Ureter (tissue), 1 donor: ENCODE measurements around the gene FCHO2. TPM values are rescaled to one million over a fixed set of nuclear protein-coding genes. Genes with fewer than 3 reads are reported as not detected.
A peak's percentile ranks its signal among the peaks of the same experiment; 100 is the strongest.

Experiments used
- DNase-seq: peaks from one replicate; pipeline ENCODE4 v3.0.0-alpha.2; 2020; ENCODE audit warnings: low spot score
- total RNA-seq: library from RNA; stranded (reverse); gene quantifications from one replicate; pipeline ENCODE4 v1.2.4, GENCODE V29; 2023
- donor health status: DM: yes; HTN: yes; CAD: no.

Gene FCHO2
- total RNA-seq, 1 donor from 2014 or later = 51.5 TPM

DNA sequence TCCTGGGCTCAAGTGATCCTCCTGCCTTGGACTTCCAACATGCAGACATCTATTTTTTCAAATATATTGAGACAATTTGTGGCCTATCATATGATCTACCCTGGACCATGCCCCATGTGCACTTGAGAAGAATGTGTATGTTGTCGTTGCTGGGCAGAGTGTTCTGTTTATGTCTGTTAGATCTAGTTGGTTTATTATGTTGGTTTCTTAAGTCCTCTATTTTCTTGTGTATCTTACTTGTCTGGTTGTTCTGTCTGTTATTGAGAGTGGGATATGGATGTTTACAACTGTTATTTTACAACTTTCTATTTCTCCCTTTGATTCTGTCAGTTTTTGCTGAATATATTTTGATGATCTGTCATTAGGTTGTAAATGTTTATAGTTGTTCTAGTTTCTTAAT, 154.3 kb downstream of the FCHO2 start:
- DNase-seq = no peak

DNA sequence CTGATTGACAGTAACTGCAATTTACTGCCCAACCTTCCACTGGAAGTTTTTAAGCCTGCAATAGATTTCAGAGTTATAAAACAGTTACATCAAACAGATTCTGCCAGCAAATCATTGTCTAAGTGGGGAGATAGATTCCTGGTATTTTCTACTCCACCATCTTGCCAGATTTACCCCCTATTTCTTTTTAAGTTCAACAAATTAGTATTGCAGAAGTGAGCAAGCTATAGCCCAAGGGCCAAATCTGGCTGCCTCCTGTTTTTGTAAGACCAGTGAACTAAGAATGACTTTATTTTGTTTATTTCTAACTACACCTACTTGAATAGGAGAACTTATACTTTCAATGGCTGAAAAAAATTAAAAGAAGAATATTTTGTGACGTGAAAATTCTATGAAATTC, 155.7 kb downstream of the FCHO2 start:
- no peak for DNase-seq

GRCh38 chr5:73112359-73112758, 156.5 kb downstream of the FCHO2 start:
- DNase-seq = no peak

DNA sequence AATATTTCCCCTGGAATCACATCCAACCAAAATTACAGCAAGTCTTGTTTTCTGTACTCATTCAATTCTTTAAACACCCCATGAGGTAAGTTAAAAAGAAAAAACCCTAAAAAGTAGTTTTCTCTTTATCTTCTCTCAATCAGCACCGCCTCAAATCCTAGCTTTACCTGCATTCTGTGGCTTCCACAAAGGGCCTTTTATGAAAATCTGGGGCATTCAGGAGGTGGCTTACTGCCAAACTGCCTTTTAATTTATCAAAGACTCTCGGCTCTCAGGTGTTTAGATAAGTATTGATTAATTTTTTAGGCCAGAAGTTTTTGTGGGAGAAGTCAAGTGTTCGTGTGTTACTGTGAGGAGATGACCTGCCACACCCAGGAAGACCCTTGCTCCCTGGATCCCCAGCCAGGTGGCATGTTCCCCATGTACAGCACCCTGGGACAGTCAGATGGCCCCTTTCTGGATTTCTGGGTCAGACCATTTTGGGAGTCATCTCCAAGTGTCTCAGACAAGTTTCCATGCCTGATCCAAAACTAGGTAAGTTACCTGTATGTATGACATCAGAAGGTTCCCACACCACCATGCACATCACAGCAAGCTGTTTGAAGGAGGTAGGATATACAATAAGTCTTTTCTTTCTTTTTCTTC, 158.3 kb downstream of the FCHO2 start:
- DNase-seq = peak; percentile 20

- DNase-seq = peak; percentile 12
These were observed 159.7 kb downstream of the FCHO2 start for GRCh38 chr5:73115399-73116051.

GRCh38 chr5:73116506-73116905, 160.7 kb downstream of the FCHO2 start:
- no peak for DNase-seq

- DNase-seq = no peak
These were observed 161.4 kb downstream of the FCHO2 start for GRCh38 chr5:73117088-73117740.

GRCh38 chr5:73118391-73118973, 162.6 kb downstream of the FCHO2 start:
- peak; percentile 60 for DNase-seq

DNA sequence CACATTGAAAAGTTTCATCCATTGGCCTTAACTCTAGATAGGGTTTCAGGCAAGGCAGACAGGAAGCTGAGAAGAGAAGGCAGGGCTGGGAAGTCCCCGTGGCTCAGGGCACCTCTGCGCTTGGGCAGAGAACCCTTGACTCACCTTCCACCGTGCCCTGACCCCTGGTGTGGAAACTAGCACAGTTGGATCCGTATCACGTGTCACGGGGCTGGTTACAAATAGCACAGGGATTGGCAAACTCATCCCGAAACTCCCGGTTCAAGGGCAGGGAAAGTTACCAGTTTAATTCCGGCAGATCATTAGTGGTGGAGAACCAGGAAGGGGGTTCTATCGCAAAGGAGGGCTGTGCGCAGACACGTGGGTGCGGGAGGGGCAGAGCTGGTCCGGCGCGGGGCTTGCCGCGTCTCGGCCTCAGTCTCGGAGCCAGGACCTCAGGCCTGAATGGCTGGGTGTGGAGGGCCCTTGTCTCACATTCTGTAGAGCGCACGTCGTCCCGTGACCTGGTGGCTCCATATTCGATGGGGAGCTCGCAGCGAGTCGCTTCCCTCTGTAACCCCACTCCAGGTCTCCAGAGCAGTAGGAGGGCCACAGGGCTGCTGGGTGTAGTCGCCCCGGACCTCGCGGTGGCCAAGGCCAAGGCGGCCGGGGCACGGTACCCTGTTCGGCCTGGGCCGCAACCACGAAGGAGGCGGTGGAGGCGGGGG, 163.8 kb downstream of the FCHO2 start:
- no peak for DNase-seq

GRCh38 chr5:73120222-73121118, 164.6 kb downstream of the FCHO2 start, which contains the start of gene TMEM171:
Gene TMEM171, plus strand, starts transcription at chr5:73120575. Its CDS starts 2,799 bp downstream, at chr5:73123374.
- peak; percentile 54 for DNase-seq

DNA sequence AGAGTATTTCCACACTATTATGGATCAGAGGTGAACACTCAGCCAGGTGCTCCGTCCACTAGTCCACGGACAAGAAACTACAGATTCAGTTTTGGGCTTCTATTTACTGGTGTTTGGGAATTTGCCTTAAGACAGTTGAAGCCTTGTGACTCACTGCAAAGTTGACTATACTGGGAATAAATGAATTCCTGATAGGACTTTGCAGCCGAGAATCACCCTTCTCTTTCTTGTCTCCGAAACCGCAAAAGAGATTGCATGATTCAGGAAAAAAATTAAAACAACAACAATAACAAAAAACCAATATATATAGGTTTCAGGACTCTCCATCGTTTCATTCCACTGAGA, 165.2 kb downstream of the FCHO2 start:
- no peak for DNase-seq

DNA sequence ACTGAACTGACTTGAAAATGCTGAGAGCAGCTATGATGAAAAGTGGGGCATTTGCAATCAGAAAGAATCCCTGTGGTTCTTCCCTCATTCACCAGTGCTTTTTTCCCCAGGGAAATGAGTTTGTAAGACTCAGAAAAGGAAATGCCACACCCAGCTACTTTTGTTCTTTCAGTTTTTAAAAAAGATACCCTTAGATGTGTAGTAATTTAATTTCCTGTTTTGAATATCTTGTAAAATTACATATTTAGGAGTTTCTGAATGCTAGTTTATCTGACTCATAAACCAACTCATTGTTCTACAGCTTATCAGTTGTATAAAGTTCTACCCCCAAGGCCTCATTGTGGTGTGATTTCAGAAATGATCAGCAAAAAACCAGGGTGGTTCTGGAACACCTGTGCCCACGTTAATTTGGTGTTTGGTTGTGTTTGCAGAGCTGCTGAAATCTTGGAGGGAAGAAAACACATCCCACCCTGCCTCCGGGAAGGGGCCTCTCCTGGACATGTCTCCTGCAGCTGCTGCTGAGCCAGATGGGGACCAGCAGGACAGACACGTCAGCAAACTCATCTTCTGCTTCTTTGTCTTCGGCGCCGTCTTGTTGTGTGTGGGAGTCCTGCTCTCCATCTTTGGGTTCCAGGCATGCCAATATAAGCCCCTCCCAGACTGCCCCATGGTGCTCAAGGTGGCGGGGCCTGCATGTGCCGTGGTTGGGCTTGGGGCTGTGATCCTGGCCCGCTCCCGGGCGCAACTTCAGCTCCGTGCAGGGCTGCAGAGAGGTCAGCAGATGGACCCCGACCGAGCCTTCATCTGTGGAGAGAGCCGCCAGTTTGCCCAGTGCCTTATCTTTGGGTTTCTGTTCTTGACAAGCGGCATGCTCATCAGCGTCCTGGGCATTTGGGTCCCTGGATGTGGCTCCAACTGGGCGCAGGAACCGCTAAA, 167.3 kb downstream of the FCHO2 start:
- no peak for DNase-seq

- DNase-seq = no peak
These were observed 169.4 kb downstream of the FCHO2 start for GRCh38 chr5:73125289-73125688.

DNA sequence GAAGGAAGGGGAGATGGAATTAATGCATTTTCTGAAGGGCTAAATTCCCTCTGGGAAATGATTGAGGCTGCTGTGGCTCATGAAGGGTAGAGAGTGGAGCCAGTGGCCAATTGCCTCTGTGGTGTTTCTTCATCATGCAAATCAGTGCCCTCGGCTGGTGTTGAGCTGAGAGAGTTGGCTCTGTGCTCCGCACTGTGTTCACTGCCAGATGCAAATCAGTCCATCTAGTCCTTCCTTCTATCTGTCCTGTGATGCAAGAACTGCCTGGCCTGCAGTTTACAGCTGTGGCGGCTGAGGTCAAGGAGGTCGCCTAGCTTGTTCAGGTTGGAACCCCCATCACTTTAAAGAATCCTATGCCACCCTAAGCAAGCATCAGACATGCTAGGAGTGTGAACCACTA, 170.5 kb downstream of the FCHO2 start:
- DNase-seq = no peak

- no peak for DNase-seq
These were observed 171.1 kb downstream of the FCHO2 start for GRCh38 chr5:73126957-73127356.

DNA sequence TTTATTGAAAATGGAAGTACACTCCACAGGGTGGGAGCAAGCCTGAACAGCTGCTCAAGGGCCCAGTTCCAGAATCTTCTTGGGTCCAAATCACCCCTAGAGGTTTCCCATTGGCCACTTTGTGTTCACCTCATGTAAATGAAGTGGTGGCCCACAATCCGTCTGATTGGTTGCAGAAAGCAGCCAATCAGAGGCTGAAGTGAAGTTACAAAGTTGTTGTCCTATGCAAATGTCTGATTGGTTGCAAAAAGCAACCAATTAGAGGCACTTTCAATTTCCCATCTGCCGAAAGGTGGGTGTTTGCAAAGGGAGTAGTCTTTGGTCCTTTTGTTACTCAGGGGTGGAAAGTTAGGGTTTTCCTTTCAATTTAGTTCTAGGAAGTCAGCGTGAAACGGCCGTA, 173.3 kb downstream of the FCHO2 start:
- DNase-seq = no peak

DNA sequence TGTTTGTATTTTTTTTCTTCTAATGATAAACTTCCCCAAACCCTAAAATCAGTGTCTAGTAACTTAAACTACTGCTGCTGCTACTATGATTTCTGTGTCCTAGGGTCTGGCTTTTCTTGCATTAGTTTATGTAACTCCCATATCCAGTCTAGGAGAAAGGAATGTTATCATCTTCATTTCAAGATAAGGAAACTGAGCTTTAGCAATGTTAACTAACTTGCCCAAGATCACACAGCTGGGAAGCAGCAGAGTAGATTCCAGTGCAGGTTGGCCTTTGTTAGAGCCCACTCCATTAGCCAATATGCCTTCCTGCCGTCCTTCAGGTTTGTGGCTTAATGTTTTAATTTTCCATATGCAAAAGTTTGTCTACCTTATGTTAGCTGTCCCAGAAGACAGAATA, 175.0 kb downstream of the FCHO2 start:
- no peak for DNase-seq

- no peak for DNase-seq
These were observed 176.0 kb downstream of the FCHO2 start for GRCh38 chr5:73131711-73132425.

GRCh38 chr5:73132759-73133158, 176.9 kb downstream of the FCHO2 start:
- DNase-seq = no peak
